Measurements from ENCODE around the gene LDB3. TPM values are rescaled to one million over a fixed set of nuclear protein-coding genes. Genes with fewer than 3 reads are reported as not detected.
A peak's percentile ranks its signal among the peaks of the same experiment; 100 is the strongest.
"Not testable (repeated sequence)": the region's sequence is repeated elsewhere in the genome, so short reads cannot be mapped to it uniquely, and the experiment has no call there.

The LDB3 gene
- total RNA-seq, 1 experiment from 2014 or later, result 0.20 TPM

GRCh38 chr10:86644152-86644793, 24.0 kb upstream of the LDB3 start (continued):
- peak; percentile 26 to 59 (median 49); a peak in 5 of 6 replicates for TF ChIP-seq CTCF (IDR thresholded peaks at IDR 0.05 in 2 of 3, conservative IDR thresholded peaks at IDR 0.05 in 1 of 3; ENCODE audit: borderline replicate concordance in 1 of 3, insufficient read depth in 1 of 3, low read depth in 2 of 3, low read length in 2 of 3)

DNA sequence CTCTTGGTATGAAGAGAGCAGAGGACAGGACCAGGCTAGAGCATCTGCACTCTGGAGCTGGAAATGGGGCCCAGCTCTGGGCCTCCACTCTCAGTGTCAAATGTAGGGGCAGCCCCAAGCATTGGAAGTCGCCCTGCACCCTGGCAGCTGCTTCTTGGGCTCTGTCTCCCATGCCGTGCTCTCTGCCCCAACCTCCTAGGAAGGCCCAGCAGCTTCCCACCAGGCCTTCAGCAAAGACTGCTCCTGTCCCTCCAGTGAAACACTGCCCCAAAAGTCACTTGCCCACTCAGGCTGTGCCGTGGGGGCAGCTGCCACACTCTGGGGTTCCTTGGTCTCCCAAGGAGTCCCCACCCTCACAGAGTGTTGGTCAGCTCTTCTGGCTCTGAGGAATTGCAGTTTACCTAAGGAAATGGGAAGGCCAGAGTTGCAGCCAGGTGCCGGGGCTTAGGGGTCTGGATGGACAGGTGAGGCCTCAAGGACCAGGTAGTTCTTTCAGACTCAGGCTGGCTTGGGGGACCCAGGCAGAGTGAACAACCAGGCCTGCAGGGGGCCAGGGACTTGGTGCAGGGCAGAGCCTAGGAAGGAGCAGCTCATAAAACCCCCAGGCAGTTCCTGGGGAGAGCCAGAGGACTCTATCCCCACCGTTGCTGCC, 23.4 kb upstream of the LDB3 start:
- Histone ChIP-seq H3K9ac (ENCODE audit: low read length) (no peak overlapping the region), H3K4me1 (ENCODE audit: control insufficient read depth in 1 of 2, insufficient read depth in 2 of 2, low read length in 2 of 2) (peaks cover 32 to 45% of the 10 kb centered on the region in 2 experiments), H3K4me2 (ENCODE audit: low read length) (peak overlapping the region; percentile 41; the same call in 1 of the 2 replicates), H4K20me1 (ENCODE audit: insufficient read depth) (no peaks in the 10 kb centered on the region), H3K27ac (ENCODE audit: low read depth, low read length) (no peak overlapping the region), H3K4me3 (replicated peaks in 1 of 2; ENCODE audit: low read depth in 1 of 2, low read length in 2 of 2) (no peak overlapping the region), H3K27me3 (ENCODE audit: insufficient read depth, low read length) (no peaks in the 10 kb centered on the region), H3K9me2 (ENCODE audit: insufficient read depth) (no peaks in the 10 kb centered on the region), H3K79me2 (ENCODE audit: insufficient read depth, low read length) (no peaks in the 10 kb centered on the region), H3K36me3 (ENCODE audit: control insufficient read depth in 1 of 2, insufficient read depth in 2 of 2, low read length in 2 of 2) (no peaks in the 10 kb centered on the region), H3K9me3 (ENCODE audit: control insufficient read depth in 1 of 2, insufficient read depth in 1 of 2, low read depth in 1 of 2, low read length in 2 of 2) (no peaks in the 10 kb centered on the region), H2AFZ (ENCODE audit: low read depth, low read length, poor library complexity, severe bottlenecking) (peak overlapping the region; percentile 83)
- ChIA-PET POLR2A (no interaction called here), CTCF (interaction anchor here (1.2 kb wide), 2 partner anchors 15 to 40 kb away, joined by 3 to 4 read pairs; no protein-coding TSS in a partner anchor), RAD21 (ENCODE audit: low non-redundant PET in 1 of 2, low total read pairs in 2 of 2, uncharacterized antibody in 2 of 2, unreplicated experiment in 2 of 2) (no interaction called here)
- TF ChIP-seq JUND (IDR thresholded peaks at IDR 0.05) (no peak), CTCF (IDR thresholded peaks at IDR 0.05 in 2 of 3, conservative IDR thresholded peaks at IDR 0.05 in 1 of 3; ENCODE audit: borderline replicate concordance in 1 of 3, insufficient read depth in 1 of 3, low read depth in 2 of 3, low read length in 2 of 3) (0 out of 6 replicates have a peak, but pooled peaks of 1 of the 3 experiments have one; percentile 4)
- ATAC-seq, result peak; percentile 32
- no peak for DNase-seq (ENCODE audit: low read depth, low spot score)
- intact Hi-C loops (cut with micrococcal nuclease), result no loop called here
- BruUV-seq (replicated peaks), result no TSS peak

- H3K4me3 ChIP-seq (replicated peaks in 1 of 2; ENCODE audit: low read depth in 1 of 2, low read length in 2 of 2); H3K36me3 ChIP-seq (ENCODE audit: control insufficient read depth in 1 of 2, insufficient read depth in 2 of 2, low read length in 2 of 2); H4K20me1 ChIP-seq (ENCODE audit: insufficient read depth); intact Hi-C loops (cut with micrococcal nuclease); H3K9me3 ChIP-seq (ENCODE audit: control insufficient read depth in 1 of 2, insufficient read depth in 1 of 2, low read depth in 1 of 2, low read length in 2 of 2); H3K79me2 ChIP-seq (ENCODE audit: insufficient read depth, low read length); H3K9ac ChIP-seq (ENCODE audit: low read length); H3K27me3 ChIP-seq (ENCODE audit: insufficient read depth, low read length); BruUV-seq (replicated peaks); H3K9me2 ChIP-seq (ENCODE audit: insufficient read depth); H3K4me2 ChIP-seq (ENCODE audit: low read length); H3K27ac ChIP-seq (ENCODE audit: low read depth, low read length); ATAC-seq; DNase-seq (ENCODE audit: low read depth, low spot score); H2AFZ ChIP-seq (ENCODE audit: low read depth, low read length, poor library complexity, severe bottlenecking); POLR2A ChIA-PET; RAD21 ChIA-PET (ENCODE audit: low non-redundant PET in 1 of 2, low total read pairs in 2 of 2, uncharacterized antibody in 2 of 2, unreplicated experiment in 2 of 2): not testable (repeated sequence)
- peaks cover 29 to 44% of the 10 kb centered on the region in 2 experiments for H3K4me1 ChIP-seq (ENCODE audit: control insufficient read depth in 1 of 2, insufficient read depth in 2 of 2, low read length in 2 of 2)
- CTCF ChIA-PET, result interaction anchor here (1.2 kb wide), 1 partner anchor 39 kb away, joined by 4 read pairs; no protein-coding TSS in a partner anchor
These were observed 22.6 kb upstream of the LDB3 start for GRCh38 chr10:86645621-86646165.

Measured in HCT116 (cell line).